ENCODE measurements around the gene CIAO3. TPM values are rescaled to one million over a fixed set of nuclear protein-coding genes. Genes with fewer than 3 reads are reported as not detected.
A peak's percentile ranks its signal among the peaks of the same experiment; 100 is the strongest.

CIAO3 gene
- polyA plus RNA-seq (2012; ENCODE audit: missing spikeins): 18.6 TPM

GRCh38 chr16:740764-741505 lies at the start of gene CIAO3:
CIAO3 (minus strand) TSS chr16:740997; CDS start chr16:740985, 12 bp downstream.
- DNase-seq (ENCODE audit: insufficient read length): peak; percentile 98
- TF ChIP-seq POLR2AphosphoS5 (IDR thresholded peaks at IDR 0.05; ENCODE audit: low read depth, low read length): peak; percentile 65; the same call in 1 of the 2 replicates
- TF ChIP-seq POLR2A (IDR thresholded peaks at IDR 0.05; ENCODE audit: low read depth, low read length): peak; percentile 76; the same call in 1 of the 2 replicates
- TF ChIP-seq TAF1 (IDR thresholded peaks at IDR 0.05; ENCODE audit: borderline replicate concordance, low read depth, low read length): peak; percentile 80
- peak; percentile 92 for FAIRE-seq

DNA sequence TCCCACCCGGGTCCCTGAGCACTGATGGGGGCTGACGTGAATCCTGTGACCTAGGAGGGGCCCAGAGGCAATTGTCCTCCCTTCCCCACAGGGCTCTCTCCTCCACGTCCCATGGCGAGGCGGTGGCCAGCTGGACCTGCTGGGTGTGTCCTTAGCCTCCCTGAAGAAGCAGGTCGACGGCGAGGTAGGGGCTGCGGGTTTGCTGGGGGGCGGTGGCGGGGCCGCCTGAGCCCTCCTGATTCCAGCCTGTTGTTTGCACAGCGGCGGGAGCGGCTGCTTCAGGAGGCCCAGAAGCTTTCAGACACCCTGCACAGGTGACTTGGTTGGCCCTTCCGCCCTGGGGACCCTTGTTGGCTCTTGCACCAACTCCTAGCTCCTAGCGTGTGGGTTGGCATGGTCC lies 49.3 kb upstream of the CIAO3 start:
- DNase-seq (ENCODE audit: insufficient read length): no peak
- TF ChIP-seq POLR2A (IDR thresholded peaks at IDR 0.05; ENCODE audit: low read depth, low read length): no peak
- FAIRE-seq: no peak

DNA sequence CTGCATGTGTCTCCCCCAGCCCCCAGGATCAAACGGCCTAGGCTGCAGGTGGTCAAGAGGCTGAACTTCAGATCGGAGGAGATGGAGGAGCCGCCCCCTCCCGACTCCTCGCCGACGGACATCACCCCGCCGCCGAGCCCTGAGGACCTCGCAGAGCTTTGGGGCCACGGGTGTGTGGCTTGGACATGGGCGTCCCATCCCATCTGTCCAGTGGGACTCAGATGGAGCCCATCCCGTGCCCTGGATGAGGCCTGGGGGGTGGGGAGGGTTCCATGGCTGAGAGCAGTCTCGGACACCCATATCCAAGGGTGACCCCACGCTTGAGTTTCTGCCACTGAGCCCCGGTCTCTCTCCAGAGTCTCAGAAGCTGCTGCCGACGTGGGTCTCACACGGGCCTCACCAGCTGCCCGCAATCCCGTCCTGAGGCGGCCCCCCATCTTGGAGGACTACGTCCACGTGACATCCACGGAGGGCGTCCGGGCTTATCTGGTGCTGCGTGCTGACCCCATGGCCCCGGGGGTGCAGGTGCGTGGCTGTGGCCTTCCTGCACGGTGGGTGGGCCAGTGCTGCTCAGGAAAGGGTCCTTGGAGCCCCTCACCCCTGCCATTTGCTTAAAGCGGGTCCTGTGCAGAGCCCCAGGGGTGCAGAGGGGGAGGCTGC lies 48.5 kb upstream of the CIAO3 start:
- FAIRE-seq: no peak
- DNase-seq (ENCODE audit: insufficient read length): no peak
- TF ChIP-seq POLR2A (IDR thresholded peaks at IDR 0.05; ENCODE audit: low read depth, low read length) (no peak), POLR2AphosphoS5 (IDR thresholded peaks at IDR 0.05; ENCODE audit: low read depth, low read length) (no peak), TAF1 (IDR thresholded peaks at IDR 0.05; ENCODE audit: borderline replicate concordance, low read depth, low read length) (no peak)

DNA sequence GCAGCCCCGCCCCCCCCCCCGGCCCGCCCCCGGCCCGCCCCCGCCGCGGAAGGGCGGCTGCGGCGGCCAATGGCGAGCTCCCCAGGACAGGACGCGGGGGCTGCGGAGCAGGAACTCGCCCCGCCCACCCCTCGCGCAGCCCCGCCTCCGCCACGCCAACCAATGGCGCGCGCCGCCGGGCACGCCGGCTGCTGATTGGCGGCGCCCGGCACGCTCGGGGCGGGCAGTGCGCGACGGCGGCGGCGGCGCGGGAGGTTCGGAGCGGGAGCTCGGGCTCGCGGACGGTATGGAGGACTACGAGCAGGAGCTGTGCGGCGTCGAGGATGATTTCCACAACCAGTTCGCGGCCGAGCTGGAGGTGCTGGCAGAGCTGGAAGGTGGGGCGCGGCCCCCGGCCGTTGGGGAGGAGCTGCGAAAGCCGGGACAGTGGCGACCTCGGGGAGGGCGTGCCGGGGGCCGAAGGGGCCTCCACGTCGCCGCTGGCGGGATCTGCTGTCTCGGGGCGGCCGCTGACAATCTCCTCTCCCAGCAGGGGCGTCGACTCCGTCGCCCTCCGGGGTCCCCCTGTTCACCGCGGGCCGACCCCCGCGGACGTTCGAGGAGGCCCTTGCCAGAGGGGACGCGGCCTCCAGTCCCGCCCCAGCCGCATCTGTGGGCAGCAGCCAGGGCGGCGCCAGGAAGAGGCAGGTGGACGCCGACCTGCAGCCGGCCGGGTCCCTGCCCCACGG lies 47.8 kb upstream of the CIAO3 start, which contains the start of gene CHTF18:
Gene CHTF18, plus strand, starts transcription at position 222 of the 728 bp plus-strand sequence. Its CDS starts 65 bp downstream, at position 287.
- TF ChIP-seq POLR2A (IDR thresholded peaks at IDR 0.05; ENCODE audit: low read depth, low read length): no peak
- TF ChIP-seq POLR2AphosphoS5 (IDR thresholded peaks at IDR 0.05; ENCODE audit: low read depth, low read length): 0 out of 2 replicates have a peak, but pooled peaks have one; percentile 33
- FAIRE-seq: peak; percentile 96
- DNase-seq (ENCODE audit: insufficient read length): peak; percentile 100

DNA sequence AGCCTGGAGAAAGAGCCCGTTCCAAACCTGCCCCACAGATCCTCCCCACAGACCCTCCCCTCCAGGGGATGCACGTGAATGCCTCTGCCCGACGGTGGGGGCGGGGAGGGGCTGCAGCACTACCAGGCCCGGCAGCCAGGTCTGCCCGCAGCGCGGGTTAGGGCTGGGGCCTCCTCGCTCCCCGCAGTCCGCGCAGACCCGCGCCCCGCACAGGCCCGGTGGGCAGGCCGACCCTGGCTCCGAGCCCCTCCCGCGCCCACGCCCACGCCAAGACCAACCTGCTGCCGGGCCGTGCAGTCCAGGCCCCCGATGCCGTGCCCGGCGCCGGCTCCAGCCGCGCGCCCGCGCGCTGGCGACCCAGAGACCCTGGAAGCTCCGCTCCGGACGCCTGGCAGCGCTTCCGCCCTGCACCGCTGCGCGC lies 47.2 kb upstream of the CIAO3 start, which contains the start of gene RPUSD1:
Gene RPUSD1, minus strand, starts transcription at position 404 of the 421 bp plus-strand sequence. CDS start 644 bp downstream, outside the sequence.
- TF ChIP-seq POLR2AphosphoS5 (IDR thresholded peaks at IDR 0.05; ENCODE audit: low read depth, low read length): peak; percentile 52; the same call in 1 of the 2 replicates
- TF ChIP-seq TAF1 (IDR thresholded peaks at IDR 0.05; ENCODE audit: borderline replicate concordance, low read depth, low read length): peak; percentile 49; the same call in 1 of the 2 replicates
- peak; percentile 69; the same call in 1 of the 2 replicates for TF ChIP-seq POLR2A (IDR thresholded peaks at IDR 0.05; ENCODE audit: low read depth, low read length)
- DNase-seq (ENCODE audit: insufficient read length) (no peak), FAIRE-seq (no peak)

DNA sequence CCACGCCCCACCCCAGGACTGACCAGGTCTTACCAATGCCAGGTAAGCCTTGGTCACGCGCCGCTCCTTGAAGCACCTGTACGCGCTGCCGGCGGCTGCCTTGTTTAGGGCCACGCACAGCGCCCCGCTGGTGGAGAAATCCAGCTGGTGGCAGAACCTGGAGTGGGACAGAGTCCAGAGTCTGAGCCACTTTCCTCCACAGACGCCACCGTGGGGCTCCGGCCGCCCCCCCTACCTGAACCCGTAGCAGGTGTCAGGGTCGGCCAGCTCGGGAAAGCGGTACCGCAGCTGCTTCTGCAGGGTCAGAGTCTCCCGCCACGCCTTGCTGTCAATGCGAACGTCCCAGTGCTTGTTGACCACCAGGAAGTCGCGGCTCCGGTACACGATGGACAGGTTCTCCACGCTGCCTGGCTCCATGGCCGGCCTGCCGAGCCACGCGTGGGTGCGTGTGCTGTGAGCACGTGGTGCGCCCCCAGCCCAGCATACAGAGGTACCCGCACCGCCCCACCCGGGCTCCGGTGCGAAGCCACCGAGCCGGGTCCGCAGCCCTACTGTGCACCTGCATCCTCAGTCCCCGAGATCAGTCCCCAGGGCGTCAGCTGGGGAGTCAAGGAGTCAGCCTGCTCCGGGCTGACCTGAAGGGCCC lies 46.6 kb upstream of the CIAO3 start:
- no peak for TF ChIP-seq POLR2A (IDR thresholded peaks at IDR 0.05; ENCODE audit: low read depth, low read length)
- no peak for TF ChIP-seq POLR2AphosphoS5 (IDR thresholded peaks at IDR 0.05; ENCODE audit: low read depth, low read length)
- no peak for TF ChIP-seq TAF1 (IDR thresholded peaks at IDR 0.05; ENCODE audit: borderline replicate concordance, low read depth, low read length)
- no peak for FAIRE-seq
- DNase-seq (ENCODE audit: insufficient read length): no peak

DNA sequence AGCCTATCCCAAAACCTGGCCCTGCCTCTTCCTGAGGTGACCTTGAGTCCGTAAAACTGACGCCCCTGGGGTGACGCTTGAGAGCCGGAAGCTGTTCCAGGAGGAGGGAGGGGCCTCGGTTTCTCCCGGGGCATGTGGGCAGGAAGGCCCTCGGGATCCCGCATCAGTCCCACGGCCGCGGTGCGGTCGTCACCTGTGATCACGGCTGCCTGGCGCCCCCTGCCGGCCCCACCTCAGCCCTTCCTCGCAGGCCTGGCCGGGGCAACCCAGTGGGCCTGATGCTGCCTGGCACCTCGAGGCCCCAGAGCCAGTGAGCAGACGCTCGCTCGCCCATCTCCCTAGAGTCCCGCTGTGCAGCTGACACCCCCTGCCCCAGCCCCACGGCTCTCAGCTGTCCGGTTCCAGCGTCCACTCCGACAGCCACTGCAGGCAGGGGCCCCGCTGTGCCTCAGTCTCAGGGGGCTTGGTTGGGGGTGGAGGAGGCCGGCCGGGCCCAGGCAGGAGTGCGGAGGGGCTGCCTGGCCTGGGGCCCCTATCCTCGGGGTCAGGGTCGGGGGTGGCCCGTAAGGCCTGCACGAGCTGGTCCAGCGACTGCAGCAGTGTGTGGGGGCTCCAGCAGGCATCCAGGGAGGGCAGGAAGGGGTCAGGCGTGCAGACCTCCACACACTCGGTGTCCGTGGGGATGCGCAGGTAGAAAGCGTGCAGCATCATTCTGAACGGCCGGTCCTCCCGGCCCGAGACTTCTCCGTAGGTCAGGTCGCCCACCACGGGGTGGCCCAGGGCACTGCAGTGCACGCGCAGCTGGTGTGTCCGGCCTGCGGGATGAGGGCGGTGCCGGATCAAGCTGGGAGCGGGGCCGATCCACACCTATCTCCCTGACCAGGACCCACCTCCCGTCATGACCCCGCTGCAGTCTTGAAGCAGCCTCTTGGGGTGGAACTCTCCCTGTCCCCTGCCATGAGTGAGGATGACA lies 45.1 kb upstream of the CIAO3 start:
- TF ChIP-seq POLR2AphosphoS5 (IDR thresholded peaks at IDR 0.05; ENCODE audit: low read depth, low read length) (no peak), TAF1 (IDR thresholded peaks at IDR 0.05; ENCODE audit: borderline replicate concordance, low read depth, low read length) (no peak), POLR2A (IDR thresholded peaks at IDR 0.05; ENCODE audit: low read depth, low read length) (no peak)
- DNase-seq (ENCODE audit: insufficient read length) (peak; percentile 79), FAIRE-seq (peak; percentile 69)

- DNase-seq (ENCODE audit: insufficient read length): no peak
- TF ChIP-seq POLR2A (IDR thresholded peaks at IDR 0.05; ENCODE audit: low read depth, low read length) (no peak), POLR2AphosphoS5 (IDR thresholded peaks at IDR 0.05; ENCODE audit: low read depth, low read length) (no peak), TAF1 (IDR thresholded peaks at IDR 0.05; ENCODE audit: borderline replicate concordance, low read depth, low read length) (no peak)
- FAIRE-seq: no peak
Measured at GRCh38 chr16:784431-784830, 43.6 kb upstream of the CIAO3 start.

DNA sequence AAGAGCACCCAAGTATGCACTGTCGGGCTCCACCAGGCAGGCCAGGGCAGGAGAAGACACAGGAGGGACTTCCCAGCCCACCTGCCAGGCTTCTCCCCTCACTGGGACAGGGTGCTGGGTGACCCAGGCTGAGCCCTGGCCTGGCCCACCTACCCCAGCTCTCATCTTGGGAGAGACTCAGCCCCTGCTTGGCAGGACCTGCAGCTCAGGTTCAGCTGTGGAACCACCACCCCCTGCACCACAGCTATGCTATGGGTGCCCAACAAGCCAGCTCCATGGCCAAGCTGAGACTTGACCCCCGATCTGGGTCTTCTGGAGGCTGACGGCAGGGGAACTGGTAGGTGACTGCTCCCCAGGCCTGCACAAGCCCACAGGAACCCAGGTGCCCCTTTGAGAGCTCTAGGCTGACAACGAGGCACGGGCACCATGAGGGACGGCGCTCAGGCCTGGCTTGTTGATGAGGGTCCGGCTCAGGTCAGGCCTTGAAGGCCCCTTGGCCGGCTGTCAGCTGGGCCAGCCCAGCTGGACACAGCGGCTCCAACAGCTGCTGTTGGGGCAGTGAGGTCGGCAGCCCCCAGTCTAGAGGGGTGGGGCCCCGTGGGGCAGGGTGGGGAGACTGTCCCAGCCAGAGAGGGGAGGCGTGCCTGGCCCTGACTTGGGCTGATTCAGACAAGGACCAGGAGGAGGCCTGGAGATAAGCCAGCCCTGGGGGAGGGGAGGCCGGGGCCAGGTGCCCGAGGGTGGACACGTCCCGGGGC lies 42.8 kb upstream of the CIAO3 start:
- FAIRE-seq (no peak), DNase-seq (ENCODE audit: insufficient read length) (no peak)
- TF ChIP-seq POLR2AphosphoS5 (IDR thresholded peaks at IDR 0.05; ENCODE audit: low read depth, low read length): no peak
- TF ChIP-seq TAF1 (IDR thresholded peaks at IDR 0.05; ENCODE audit: borderline replicate concordance, low read depth, low read length): no peak
- no peak for TF ChIP-seq POLR2A (IDR thresholded peaks at IDR 0.05; ENCODE audit: low read depth, low read length)
